Esophagus squamous epithelium (tissue), 4 donors: ENCODE results near the gene ZC3H10.

Experiments used
- POLR2A ChIP-seq, 4 donors: fragments of 450-650 bp; IDR thresholded peaks; one replicate each; pipeline ENCODE4 v1.6.1; 2017; ENCODE audit warnings: antibody characterized with exemption in 4 of 4, mild to moderate bottlenecking in 4 of 4, moderate library complexity in 3 of 4
- TF ChIP-seq, protein P1 (sequence below), 6 experiments: fragments of 450-650 bp in 4 of 6; fragments of 200-600 bp in 2 of 6; sonication (generic) in 2 of 6; IDR thresholded peaks; one replicate each; pipeline ENCODE4 v1.5.1; 2016 to 2019; ENCODE audit warnings: antibody characterized with exemption in 6 of 6, mild to moderate bottlenecking in 4 of 6, moderate library complexity in 4 of 6

DNA sequence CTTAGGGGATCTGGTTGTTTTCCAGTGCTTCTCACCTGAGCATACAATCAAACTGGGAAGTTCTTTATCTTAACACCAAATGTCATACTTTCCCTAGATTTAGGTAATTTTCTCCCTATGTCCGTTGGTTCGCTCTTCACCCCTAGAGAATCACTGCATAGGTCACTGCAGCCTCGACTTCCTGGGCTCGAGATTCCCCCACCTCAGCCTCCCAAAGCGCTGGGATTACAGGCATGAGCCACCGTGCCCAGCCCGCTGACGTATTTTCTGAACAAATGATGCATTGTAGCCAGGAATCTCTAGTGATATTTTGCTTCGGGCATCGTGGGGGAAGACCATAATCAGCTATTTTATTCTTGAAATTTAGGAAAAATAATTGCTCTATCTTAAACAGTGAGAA is 2.7 kb upstream of the ZC3H10 start:
- TF ChIP-seq, protein P1, sequence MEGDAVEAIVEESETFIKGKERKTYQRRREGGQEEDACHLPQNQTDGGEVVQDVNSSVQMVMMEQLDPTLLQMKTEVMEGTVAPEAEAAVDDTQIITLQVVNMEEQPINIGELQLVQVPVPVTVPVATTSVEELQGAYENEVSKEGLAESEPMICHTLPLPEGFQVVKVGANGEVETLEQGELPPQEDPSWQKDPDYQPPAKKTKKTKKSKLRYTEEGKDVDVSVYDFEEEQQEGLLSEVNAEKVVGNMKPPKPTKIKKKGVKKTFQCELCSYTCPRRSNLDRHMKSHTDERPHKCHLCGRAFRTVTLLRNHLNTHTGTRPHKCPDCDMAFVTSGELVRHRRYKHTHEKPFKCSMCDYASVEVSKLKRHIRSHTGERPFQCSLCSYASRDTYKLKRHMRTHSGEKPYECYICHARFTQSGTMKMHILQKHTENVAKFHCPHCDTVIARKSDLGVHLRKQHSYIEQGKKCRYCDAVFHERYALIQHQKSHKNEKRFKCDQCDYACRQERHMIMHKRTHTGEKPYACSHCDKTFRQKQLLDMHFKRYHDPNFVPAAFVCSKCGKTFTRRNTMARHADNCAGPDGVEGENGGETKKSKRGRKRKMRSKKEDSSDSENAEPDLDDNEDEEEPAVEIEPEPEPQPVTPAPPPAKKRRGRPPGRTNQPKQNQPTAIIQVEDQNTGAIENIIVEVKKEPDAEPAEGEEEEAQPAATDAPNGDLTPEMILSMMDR (IDR thresholded peaks at IDR 0.05), result no peak
- TF ChIP-seq POLR2A (IDR thresholded peaks at IDR 0.05), result no peak
